ENCODE measurements around the gene TEX13D.

Gene TEX13D

DNA sequence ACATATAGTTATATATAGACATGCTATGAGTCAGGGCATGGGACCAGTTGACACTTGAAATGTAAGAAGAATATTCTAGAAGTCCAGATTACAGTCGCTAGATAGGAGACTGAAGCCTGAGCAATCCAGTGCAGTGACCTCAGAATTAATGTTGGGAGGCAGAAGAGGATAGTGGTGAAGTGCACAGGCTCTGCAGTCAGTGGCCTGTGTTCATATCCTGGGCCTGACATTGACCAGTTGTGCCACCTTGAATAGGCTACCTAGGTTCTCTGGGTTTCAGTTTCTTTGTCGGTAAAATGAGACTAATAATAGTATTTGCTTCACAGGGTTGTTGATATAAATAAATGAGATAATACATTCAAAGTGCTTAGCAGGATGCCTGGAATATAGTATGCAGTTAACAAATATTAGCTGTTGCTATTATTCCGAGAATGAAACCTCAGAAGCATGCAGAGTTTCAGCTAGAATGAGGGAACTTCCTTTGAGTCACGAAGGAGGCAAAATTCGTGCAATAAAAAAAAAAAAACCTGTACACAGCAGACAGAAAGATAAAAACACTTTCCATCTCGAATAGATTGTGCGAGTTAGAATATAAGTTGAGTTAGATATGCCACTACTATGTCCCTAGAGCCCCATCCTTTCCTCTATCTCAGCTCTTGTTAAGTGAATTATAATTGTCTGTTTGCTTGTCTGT lies 9.9 kb downstream of the TEX13D start:
- TF ChIP-seq CTCF (IDR thresholded peaks at IDR 0.05; ENCODE audit: borderline replicate concordance, insufficient read depth, low read depth, low read length), result no peak
- H3K4me3 ChIP-seq (ENCODE audit: low read depth, low read length), result no peak overlapping the region

GRCh38 chrX:124343016-124343415 lies 10.6 kb downstream of the TEX13D start:
- no peak for TF ChIP-seq CTCF (IDR thresholded peaks at IDR 0.05; ENCODE audit: borderline replicate concordance, insufficient read depth, low read depth, low read length)
- no peak overlapping the region for H3K4me3 ChIP-seq (ENCODE audit: low read depth, low read length)

DNA sequence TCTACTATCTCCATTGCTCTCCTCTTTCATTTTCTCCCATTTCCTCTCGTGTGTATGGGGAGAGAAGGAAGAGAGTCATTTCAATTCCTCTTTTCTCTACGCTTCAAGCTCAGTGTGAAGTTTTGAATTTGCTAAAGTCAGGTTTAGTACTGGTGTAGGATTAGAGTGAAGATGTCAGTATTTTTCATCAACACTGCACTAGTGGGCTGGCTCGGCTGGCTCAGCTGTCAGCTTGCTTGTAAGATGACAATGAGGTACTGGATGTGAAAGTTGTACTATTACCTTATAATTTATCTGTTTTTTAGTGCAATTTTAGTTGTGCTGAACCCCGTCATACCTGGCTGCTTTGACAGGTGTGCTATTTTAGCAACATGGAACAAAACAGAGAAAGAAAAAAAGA lies 11.8 kb downstream of the TEX13D start:
- no peak overlapping the region for H3K4me3 ChIP-seq (ENCODE audit: low read depth, low read length)
- TF ChIP-seq CTCF (IDR thresholded peaks at IDR 0.05; ENCODE audit: borderline replicate concordance, insufficient read depth, low read depth, low read length), result no peak

- TF ChIP-seq CTCF (IDR thresholded peaks at IDR 0.05; ENCODE audit: borderline replicate concordance, insufficient read depth, low read depth, low read length), result no peak
- H3K4me3 ChIP-seq (ENCODE audit: low read depth, low read length), result no peak within 1 kb of the TSS
Observed at GRCh38 chrX:124346117-124346876, 13.8 kb downstream of the TEX13D start, which contains the start of gene SH2D1A. SH2D1A (plus strand) TSS chrX:124346563; CDS start chrX:124346643, 80 bp downstream.

GRCh38 chrX:124346877-124347241 lies 14.4 kb downstream of the TEX13D start:
- no peak for TF ChIP-seq CTCF (IDR thresholded peaks at IDR 0.05; ENCODE audit: borderline replicate concordance, insufficient read depth, low read depth, low read length)
- no peak overlapping the region for H3K4me3 ChIP-seq (ENCODE audit: low read depth, low read length)

DNA sequence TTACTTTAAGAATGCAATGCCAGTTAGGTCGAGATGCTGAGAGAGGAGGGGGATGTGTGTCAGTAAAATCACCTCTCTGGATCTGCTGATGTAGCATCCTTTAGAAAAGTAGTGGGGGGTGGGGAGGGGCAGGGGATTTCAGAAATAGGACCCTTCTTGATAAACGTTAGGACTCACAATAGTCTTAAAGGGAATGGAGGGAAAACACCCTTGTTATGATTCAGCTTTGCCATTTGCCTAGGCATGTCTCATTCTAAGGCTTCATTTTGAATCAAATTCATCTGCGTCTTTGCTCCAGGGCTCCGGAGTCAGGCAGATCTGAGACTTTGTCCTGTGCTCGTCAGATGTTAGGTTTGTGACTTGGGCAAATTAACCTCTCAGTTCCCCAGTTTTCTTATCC lies 14.8 kb downstream of the TEX13D start:
- H3K4me3 ChIP-seq (ENCODE audit: low read depth, low read length), result no peak overlapping the region
- no peak for TF ChIP-seq CTCF (IDR thresholded peaks at IDR 0.05; ENCODE audit: borderline replicate concordance, insufficient read depth, low read depth, low read length)

DNA sequence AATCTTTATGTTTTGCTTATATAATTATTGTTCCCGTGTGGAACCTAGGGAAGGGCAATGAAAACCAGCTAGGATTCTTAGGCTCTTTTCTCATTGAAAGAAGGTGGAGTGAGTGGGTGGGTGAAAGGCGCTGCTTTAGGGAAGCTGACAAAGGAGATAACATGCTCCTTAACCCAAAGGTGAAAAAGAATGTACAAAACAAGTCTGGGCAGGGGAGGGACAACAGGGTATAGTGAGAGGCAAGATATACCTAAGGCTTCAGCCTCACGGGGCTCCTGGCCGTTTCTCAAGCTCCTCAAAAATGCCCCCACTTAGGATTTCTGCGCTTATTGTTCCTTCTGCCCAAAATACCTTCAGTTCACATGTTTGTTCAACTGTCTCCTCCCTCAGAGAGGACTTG lies 15.7 kb downstream of the TEX13D start:
- TF ChIP-seq CTCF (IDR thresholded peaks at IDR 0.05; ENCODE audit: borderline replicate concordance, insufficient read depth, low read depth, low read length), result no peak
- no peak overlapping the region for H3K4me3 ChIP-seq (ENCODE audit: low read depth, low read length)
